Thoracic aorta (tissue), 2 donors: ENCODE data around the gene LRRC15. TPM values are rescaled to one million over a fixed set of nuclear protein-coding genes. Genes with fewer than 3 reads are reported as not detected.

Experiments
- ATAC-seq: fragments of 150-250 bp; one replicate; pipeline ENCODE4 v1.8.0; 2017; ENCODE audit warnings: low read depth; ENCODE audit not compliant: insufficient number of reproducible peaks, low FRiP score
- DNase-seq: peaks from one replicate; pipeline ENCODE4 v3.0.0-alpha.2; 2020; ENCODE audit warnings: low spot score
- H3K27ac ChIP-seq, 2 donors: fragments of 200-600 bp; sonication (generic); 1 replicate in 1 of 2; 2 replicates in 1 of 2; pipeline ENCODE4 v1.5.1; 2016; ENCODE audit warnings: mild to moderate bottlenecking in 2 of 2, moderate library complexity in 2 of 2
- H3K27me3 ChIP-seq: fragments of 200-600 bp; sonication (generic); replicated peaks from 2 replicates; pipeline ENCODE4 v1.6.0; 2016; ENCODE audit warnings: mild to moderate bottlenecking; ENCODE audit not compliant: insufficient read depth
- H3K36me3 ChIP-seq: fragments of 200-600 bp; sonication (generic); one replicate; pipeline ENCODE4 v1.5.1; 2016
- H3K4me1 ChIP-seq, 2 donors: fragments of 200-600 bp; sonication (generic); 1 replicate in 1 of 2; 2 replicates in 1 of 2; pipeline versions ENCODE4 v1.5.1 to v1.6.0; 2016; ENCODE audit warnings: low read depth in 2 of 2, mild to moderate bottlenecking in 1 of 2; ENCODE audit not compliant: control insufficient read depth in 1 of 2
- H3K4me3 ChIP-seq: fragments of 200-600 bp; sonication (generic); 2 replicates; pipeline ENCODE4 v1.5.1; 2016; ENCODE audit warnings: mild to moderate bottlenecking
- H3K9me3 ChIP-seq: fragments of 200-600 bp; sonication (generic); 2 replicates; pipeline ENCODE4 v1.5.1; 2016
- total RNA-seq, 2 donors: library from RNA; depleted of rRNA; stranded (reverse); fragments of >200 nt; gene quantifications; one replicate each; pipeline versions ENCODE4 v1.1.0 to v1.2.3, GENCODE V29; 2016
- TF ChIP-seq, protein P1 (sequence below): fragments of 200-600 bp; sonication (generic); IDR thresholded peaks from one replicate; pipeline ENCODE4 v1.5.1; 2019; ENCODE audit warnings: antibody characterized with exemption

LRRC15 gene
- total RNA-seq, 2 donors from 2014 or later, result 0.27 TPM; not detected in 1

DNA sequence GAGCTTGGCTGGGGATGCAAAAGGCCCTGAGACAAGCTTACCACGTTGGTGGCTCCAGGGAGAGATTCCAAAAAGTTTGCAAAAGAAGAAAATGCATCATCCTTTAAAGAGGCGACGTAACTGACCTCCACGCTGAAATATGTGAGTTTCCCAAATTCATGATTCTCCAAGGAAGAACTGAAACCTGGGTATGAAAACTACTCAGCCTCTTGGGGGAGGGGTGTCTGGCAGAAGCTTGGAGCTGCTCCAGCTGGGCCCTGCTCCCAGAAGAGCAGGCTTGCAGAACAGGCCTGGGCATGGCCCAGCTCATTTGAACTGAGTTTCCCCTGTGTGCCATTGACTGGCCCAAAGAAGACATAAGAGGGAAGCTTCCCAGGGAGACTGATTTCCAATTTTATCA is 39.0 kb downstream of the LRRC15 start:
- no peak for ATAC-seq
- DNase-seq, result no peak
- peaks cover 4 to 6% of the 10 kb centered on the region in 2 donors for H3K4me1 ChIP-seq
- peaks cover 3% of the 10 kb centered on the region for H3K27me3 ChIP-seq
- no peak overlapping the region for H3K27ac ChIP-seq
- no peak overlapping the region for H3K4me3 ChIP-seq
- no peaks in the 10 kb centered on the region for H3K9me3 ChIP-seq
- no peaks in the 10 kb centered on the region for H3K36me3 ChIP-seq
- TF ChIP-seq, protein P1, sequence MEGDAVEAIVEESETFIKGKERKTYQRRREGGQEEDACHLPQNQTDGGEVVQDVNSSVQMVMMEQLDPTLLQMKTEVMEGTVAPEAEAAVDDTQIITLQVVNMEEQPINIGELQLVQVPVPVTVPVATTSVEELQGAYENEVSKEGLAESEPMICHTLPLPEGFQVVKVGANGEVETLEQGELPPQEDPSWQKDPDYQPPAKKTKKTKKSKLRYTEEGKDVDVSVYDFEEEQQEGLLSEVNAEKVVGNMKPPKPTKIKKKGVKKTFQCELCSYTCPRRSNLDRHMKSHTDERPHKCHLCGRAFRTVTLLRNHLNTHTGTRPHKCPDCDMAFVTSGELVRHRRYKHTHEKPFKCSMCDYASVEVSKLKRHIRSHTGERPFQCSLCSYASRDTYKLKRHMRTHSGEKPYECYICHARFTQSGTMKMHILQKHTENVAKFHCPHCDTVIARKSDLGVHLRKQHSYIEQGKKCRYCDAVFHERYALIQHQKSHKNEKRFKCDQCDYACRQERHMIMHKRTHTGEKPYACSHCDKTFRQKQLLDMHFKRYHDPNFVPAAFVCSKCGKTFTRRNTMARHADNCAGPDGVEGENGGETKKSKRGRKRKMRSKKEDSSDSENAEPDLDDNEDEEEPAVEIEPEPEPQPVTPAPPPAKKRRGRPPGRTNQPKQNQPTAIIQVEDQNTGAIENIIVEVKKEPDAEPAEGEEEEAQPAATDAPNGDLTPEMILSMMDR, result no peak

DNA sequence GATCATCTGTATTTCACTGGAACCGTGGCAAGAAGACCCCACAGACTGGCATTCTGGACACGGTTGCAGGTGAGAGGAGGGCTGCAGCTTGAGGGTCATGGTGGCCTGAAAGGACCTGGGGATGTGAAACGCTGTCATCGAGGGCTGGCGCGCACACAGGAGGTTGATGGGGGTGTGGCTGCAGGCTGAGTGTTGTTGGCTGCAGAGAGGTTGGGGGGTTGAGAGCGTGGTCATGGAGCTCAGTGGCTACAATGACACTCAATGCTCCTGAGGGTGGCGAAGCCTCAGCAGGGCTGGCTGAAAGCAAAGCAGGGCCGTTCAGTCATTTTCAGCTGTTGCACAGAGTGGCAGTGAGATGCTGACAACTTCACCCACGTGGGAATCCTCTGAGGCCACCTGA is 39.4 kb downstream of the LRRC15 start:
- Histone ChIP-seq H3K9me3 (no peaks in the 10 kb centered on the region), H3K4me3 (no peak overlapping the region), H3K27me3 (peaks cover 3% of the 10 kb centered on the region), H3K4me1 (peaks cover 4 to 6% of the 10 kb centered on the region in 2 donors), H3K27ac (no peak overlapping the region), H3K36me3 (no peaks in the 10 kb centered on the region)
- no peak for ATAC-seq
- DNase-seq, result no peak
- TF ChIP-seq, protein P1, result no peak

DNA sequence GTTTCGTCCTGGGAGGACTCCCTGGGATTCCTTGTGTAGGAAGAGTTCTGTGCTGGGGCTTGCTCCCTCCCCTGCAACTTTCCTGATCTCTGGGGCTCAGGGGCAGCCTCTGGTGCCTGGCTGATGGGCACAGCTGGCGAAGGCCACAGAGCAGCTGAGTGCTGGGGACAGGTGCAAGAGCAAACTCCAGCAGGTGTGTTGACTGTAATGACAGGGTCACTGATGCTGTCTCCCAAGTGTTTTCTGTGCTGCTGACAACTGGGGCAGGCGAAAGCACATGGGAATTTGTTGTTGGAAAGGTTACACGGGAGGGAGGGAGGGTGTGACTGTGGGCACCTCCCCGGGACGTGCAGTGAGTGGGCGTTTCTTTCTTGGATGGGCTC is 40.0 kb downstream of the LRRC15 start:
- DNase-seq (no peak), ATAC-seq (no peak)
- Histone ChIP-seq H3K4me1 (peaks cover 4 to 6% of the 10 kb centered on the region in 2 donors), H3K27ac (no peak overlapping the region), H3K9me3 (no peaks in the 10 kb centered on the region), H3K4me3 (no peak overlapping the region), H3K27me3 (peaks cover 3% of the 10 kb centered on the region), H3K36me3 (no peaks in the 10 kb centered on the region)
- TF ChIP-seq, protein P1, result no peak

DNA sequence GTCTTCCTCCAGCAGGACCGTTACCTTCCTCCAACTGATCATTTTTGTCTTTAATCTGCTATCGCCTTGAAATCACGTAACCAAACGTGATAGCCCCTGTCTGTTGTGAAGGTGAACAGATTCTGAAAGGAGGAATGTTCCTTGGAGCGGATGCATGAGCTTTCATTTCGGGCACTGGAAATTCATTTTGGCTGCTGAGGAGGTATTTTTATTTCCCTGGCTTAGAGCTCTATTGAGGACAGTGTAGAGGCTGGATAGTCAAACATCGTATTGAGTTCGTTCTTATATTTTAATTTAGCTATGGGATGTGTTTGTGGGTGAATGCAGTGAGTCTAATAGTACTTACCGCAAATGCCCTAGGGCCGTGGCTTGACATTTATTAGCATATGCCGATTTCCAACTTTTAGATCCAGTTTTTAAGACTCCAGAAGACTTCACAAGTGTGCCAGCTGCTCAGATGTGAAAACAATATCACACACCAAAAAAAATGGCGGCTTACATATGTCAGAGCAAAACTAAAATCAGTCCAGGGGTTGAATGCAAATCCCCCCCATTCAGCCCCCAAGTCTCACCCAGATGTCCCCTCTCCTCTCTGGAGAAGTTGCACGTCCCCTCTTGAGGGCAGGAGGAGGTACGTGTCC is 40.5 kb downstream of the LRRC15 start:
- H3K36me3 ChIP-seq, result no peaks in the 10 kb centered on the region
- no peak overlapping the region for H3K4me3 ChIP-seq
- ATAC-seq, result no peak
- H3K27me3 ChIP-seq, result peaks cover 3% of the 10 kb centered on the region
- H3K9me3 ChIP-seq, result no peaks in the 10 kb centered on the region
- no peak for DNase-seq
- peaks cover 4 to 11% of the 10 kb centered on the region in 2 donors for H3K4me1 ChIP-seq
- TF ChIP-seq, protein P1, result no peak
- H3K27ac ChIP-seq, result no peak overlapping the region

DNA sequence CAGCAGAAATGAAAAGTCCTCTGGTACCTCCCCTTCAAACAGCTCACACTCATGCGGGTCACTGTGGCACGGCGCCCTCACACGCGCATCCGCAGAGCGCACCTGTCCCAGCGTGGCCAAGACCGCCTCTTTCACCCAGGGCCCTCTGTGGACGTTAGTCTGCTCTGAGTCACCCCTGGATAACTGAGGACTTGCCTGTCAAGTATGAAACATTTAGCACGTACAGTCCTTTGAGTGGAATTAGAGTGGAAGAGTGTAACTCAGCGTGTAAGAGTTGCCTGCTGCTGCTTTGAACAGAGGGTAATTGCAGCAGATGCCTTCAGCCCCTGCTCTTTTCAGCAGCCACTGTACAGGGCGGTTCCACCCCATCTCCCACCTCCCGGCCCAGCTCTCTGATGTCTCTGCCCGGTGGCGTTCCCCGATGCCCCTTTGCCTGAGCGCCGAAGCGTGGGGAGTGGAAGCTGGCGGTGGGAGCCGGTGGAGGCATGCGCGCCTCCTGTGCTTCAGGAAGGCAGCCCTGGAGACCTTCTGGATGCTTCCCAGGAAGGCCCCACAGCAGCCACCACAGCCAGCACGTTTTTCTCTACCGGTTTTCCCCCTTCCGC is 41.4 kb downstream of the LRRC15 start:
- no peak for DNase-seq
- H3K9me3 ChIP-seq, result no peaks in the 10 kb centered on the region
- no peaks in the 10 kb centered on the region for H3K36me3 ChIP-seq
- H3K4me1 ChIP-seq, result peaks cover 3 to 12% of the 10 kb centered on the region in 2 donors
- H3K4me3 ChIP-seq, result no peak overlapping the region
- H3K27ac ChIP-seq, result no peak overlapping the region
- peaks cover under 1% of the 10 kb centered on the region for H3K27me3 ChIP-seq
- ATAC-seq, result no peak
- TF ChIP-seq, protein P1, result no peak
